HCT116 (cell line): ENCODE results near the gene KAZN. TPM values are rescaled to one million over a fixed set of nuclear protein-coding genes. Genes with fewer than 3 reads are reported as not detected.

ENCODE experiments used
- ATAC-seq: fragments of 200-7000 bp; cut with Tn5 transposase; 2 replicates; pipeline ENCODE4 v1.9.1; 2020; ENCODE audit warnings: mild to moderate bottlenecking, moderate library complexity
- BruUV-seq: library from RNA; stranded (reverse); fragments of 400-500 nt; replicated peaks from 2 replicates; lab custom pipeline; 2021; lab: Mats Ljungman, UMichigan
- CTCF ChIA-PET: fragments of 300-600 bp; sonication (Branson Sonifier 250); formaldehyde crosslinking; loops from one replicate; lab custom pipeline; 2021; ENCODE audit warnings: antibody characterized with exemption; lab: Charles Lee
- POLR2A ChIA-PET: fragments of 300-600, 350-600 bp; sonication (Branson Sonifier 250); formaldehyde crosslinking; loops from one replicate; lab custom pipeline; 2021; ENCODE audit warnings: antibody characterized with exemption; lab: Charles Lee
- RAD21 ChIA-PET, 2 experiments: fragments of 300-600 bp; sonication (Branson Sonifier 250); formaldehyde crosslinking; loops; one replicate each; lab custom pipeline; 2023; ENCODE audit warnings: low total read pairs in 2 of 2; ENCODE audit not compliant: uncharacterized antibody in 2 of 2, unreplicated experiment in 2 of 2, low non-redundant PET in 1 of 2; lab: Charles Lee
- DNase-seq: peaks from one replicate; pipeline ENCODE4 v3.0.0-alpha.2; 2010; ENCODE audit warnings: low read depth, low spot score
- H2AFZ ChIP-seq: fragments of 200-600 bp; shearing (Covaris generic), sonication (generic); 2 replicates; pipeline ENCODE4 v1.6.1; 2017; ENCODE audit warnings: low read depth, mixed run types, mixed read lengths, antibody characterized with exemption, low read length; ENCODE audit not compliant: poor library complexity, severe bottlenecking
- H3K27ac ChIP-seq: 2 replicates; pipeline ENCODE4 v1.5.1; 2012; ENCODE audit warnings: low read depth, low read length
- H3K27me3 ChIP-seq: fragments of 200-600 bp; sonication (generic); 2 replicates; pipeline ENCODE4 v1.6.1; 2016; ENCODE audit warnings: mixed run types, low read length, mixed read lengths; ENCODE audit not compliant: insufficient read depth
- H3K36me3 ChIP-seq, 2 experiments: fragments of 200-500 bp in 1 of 2; fragments of 200-600 bp in 1 of 2; sonication (Bioruptor generic) in 1 of 2; sonication (generic) in 1 of 2; 2 replicates each; pipeline versions ENCODE4 v1.5.1 to v1.6.1; 2014 to 2016; ENCODE audit warnings: low read length in 2 of 2, inconsistent platforms in 1 of 2, mixed read lengths in 1 of 2, mixed run types in 1 of 2; ENCODE audit not compliant: insufficient read depth in 2 of 2, control insufficient read depth in 1 of 2
- H3K4me1 ChIP-seq, 2 experiments: fragments of 200-600 bp in 1 of 2; sonication (generic) in 1 of 2; 2 replicates each; pipeline versions ENCODE4 v1.5.1 to v1.6.1; 2012 to 2017; ENCODE audit warnings: low read length in 2 of 2, inconsistent platforms in 1 of 2, mild to moderate bottlenecking in 1 of 2, mixed read lengths in 1 of 2, mixed run types in 1 of 2, moderate library complexity in 1 of 2; ENCODE audit not compliant: insufficient read depth in 2 of 2, control insufficient read depth in 1 of 2
- H3K4me2 ChIP-seq: fragments of 200-600 bp; sonication (generic); 2 replicates; pipeline ENCODE4 v1.6.1; 2017; ENCODE audit warnings: mixed run types, low read length, mixed read lengths
- H3K4me3 ChIP-seq, 2 experiments: fragments of 200-600 bp in 1 of 2; sonication (generic) in 1 of 2; replicated peaks in 1 of 2; 2 replicates each; pipeline ENCODE4 v1.5.1; 2011 to 2016; ENCODE audit warnings: low read length in 2 of 2, control low read depth in 1 of 2, low read depth in 1 of 2, mild to moderate bottlenecking in 1 of 2, mixed read lengths in 1 of 2, mixed run types in 1 of 2
- H3K79me2 ChIP-seq: fragments of 200-600 bp; sonication (generic); 2 replicates; pipeline ENCODE4 v1.6.1; 2017; ENCODE audit warnings: mild to moderate bottlenecking, mixed run types, low read length, moderate library complexity, mixed read lengths; ENCODE audit not compliant: insufficient read depth
- H3K9ac ChIP-seq: fragments of 200-600 bp; sonication (generic); 2 replicates; pipeline ENCODE4 v1.6.1; 2016; ENCODE audit warnings: low read length, mixed read lengths
- H3K9me2 ChIP-seq: fragments of 200-600 bp; sonication (generic), shearing (Covaris generic); 2 replicates; pipeline ENCODE4 v1.6.1; 2017; ENCODE audit warnings: mixed run types, mild to moderate bottlenecking, moderate library complexity; ENCODE audit not compliant: insufficient read depth
- H3K9me3 ChIP-seq, 2 experiments: fragments of 200-500 bp in 1 of 2; fragments of 200-600 bp in 1 of 2; sonication (Bioruptor generic) in 1 of 2; sonication (generic) in 1 of 2; 2 replicates each; pipeline ENCODE4 v1.6.1; 2014 to 2017; ENCODE audit warnings: low read length in 2 of 2, mixed read lengths in 2 of 2, inconsistent platforms in 1 of 2, low read depth in 1 of 2, mild to moderate bottlenecking in 1 of 2, mixed run types in 1 of 2, moderate library complexity in 1 of 2; ENCODE audit not compliant: control insufficient read depth in 1 of 2, insufficient read depth in 1 of 2
- H4K20me1 ChIP-seq: fragments of 200-600 bp; sonication (generic), shearing (Covaris generic); 2 replicates; pipeline ENCODE4 v1.6.1; 2017; ENCODE audit warnings: mixed run types, mild to moderate bottlenecking, moderate library complexity; ENCODE audit not compliant: insufficient read depth
- CBX3 ChIP-seq: IDR thresholded peaks from 2 replicates; pipeline ENCODE4 v1.6.1; 2012; ENCODE audit warnings: low read depth
- CEBPB ChIP-seq: IDR thresholded peaks from 2 replicates; pipeline ENCODE4 v1.6.1; 2012; ENCODE audit warnings: low read depth
- ELF1 ChIP-seq: IDR thresholded peaks from 2 replicates; pipeline ENCODE4 v1.6.1; 2012; ENCODE audit warnings: low read depth, borderline replicate concordance
- EZH2phosphoT487 ChIP-seq: fragments of 200-600 bp; IDR thresholded peaks from 2 replicates; pipeline ENCODE4 v1.6.1; 2018; ENCODE audit warnings: antibody characterized with exemption, borderline replicate concordance
- FOSL1 ChIP-seq: IDR thresholded peaks from 2 replicates; pipeline ENCODE4 v1.6.1; 2012; ENCODE audit warnings: low read depth
- JUND ChIP-seq: IDR thresholded peaks from 2 replicates; pipeline ENCODE4 v1.6.1; 2012
- POLR2A ChIP-seq: IDR thresholded peaks from 2 replicates; pipeline ENCODE4 v1.7.0; 2011; ENCODE audit warnings: borderline replicate concordance; ENCODE audit not compliant: insufficient read depth, insufficient read length; ENCODE audit errors: extremely low read depth
- RAD21 ChIP-seq: IDR thresholded peaks from 2 replicates; pipeline ENCODE4 v1.6.1; 2012; ENCODE audit warnings: low read depth, mild to moderate bottlenecking
- SIN3A ChIP-seq: IDR thresholded peaks from 2 replicates; pipeline ENCODE4 v1.6.1; 2012; ENCODE audit warnings: low read depth
- YY1 ChIP-seq: IDR thresholded peaks from 2 replicates; pipeline ENCODE4 v1.6.1; 2011; ENCODE audit warnings: low read length, low read depth, moderate library complexity, mild to moderate bottlenecking; ENCODE audit not compliant: insufficient replicate concordance; ENCODE audit errors: extremely low read depth
- ZFX ChIP-seq: fragments of 450-650 bp; IDR thresholded peaks from 2 replicates; pipeline ENCODE4 v1.6.1; 2017
- intact Hi-C: fragments of 100-400 bp; cut with micrococcal nuclease; formaldehyde crosslinking; loops from 2 replicates; pipeline ENCODE4 v1.10.0; 2022
- total RNA-seq: library from RNA; stranded (reverse); gene quantifications from one replicate; pipeline ENCODE4 v1.2.1, GENCODE V29; 2021; ENCODE audit not compliant: unreplicated experiment
- TF ChIP-seq, protein P1 (sequence below), 3 experiments: fragments of 200-600 bp in 1 of 3; sonication (generic) in 1 of 3; IDR thresholded peaks in 2 of 3; conservative IDR thresholded peaks in 1 of 3; 2 replicates each; pipeline ENCODE4 v1.5.1; 2012 to 2017; ENCODE audit warnings: low read depth in 2 of 3, low read length in 2 of 3, antibody characterized with exemption in 1 of 3, borderline replicate concordance in 1 of 3, control low read depth in 1 of 3, mild to moderate bottlenecking in 1 of 3, mixed read lengths in 1 of 3, mixed run types in 1 of 3, moderate library complexity in 1 of 3; ENCODE audit not compliant: insufficient read depth in 1 of 3
- TF ChIP-seq, protein P2 (sequence below): IDR thresholded peaks from 2 replicates; pipeline ENCODE4 v1.6.1; 2012

The KAZN gene
- total RNA-seq, 1 experiment from 2014 or later: 13.4 TPM

DNA sequence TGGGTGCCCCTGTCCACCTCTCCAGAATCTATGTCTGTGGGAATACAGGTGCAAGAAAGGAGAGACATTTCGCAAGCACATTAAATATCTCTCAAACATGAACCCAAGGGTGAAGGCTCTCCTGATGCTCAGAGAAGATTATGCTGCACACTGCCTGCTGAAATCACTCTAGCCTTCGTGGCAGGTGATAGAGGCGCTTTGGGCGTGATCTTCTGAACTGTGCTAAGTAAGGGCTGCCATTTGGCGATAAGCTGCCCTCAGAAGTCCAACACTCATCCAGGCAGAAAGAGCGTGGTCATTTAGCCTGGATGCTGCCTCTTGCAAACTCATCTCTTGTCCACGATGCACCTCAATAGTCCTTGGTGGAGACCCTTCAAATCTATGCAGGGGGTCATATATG, 241.9 kb downstream of the KAZN start:
- ChIA-PET RAD21 (no interaction called here), CTCF (no interaction called here), POLR2A (no interaction called here)
- H3K9me3 ChIP-seq: peaks cover 6 to 10% of the 10 kb centered on the region in 2 experiments; a peak in 2 of 4 replicates
- no peaks in the 10 kb centered on the region for H3K4me1 ChIP-seq
- ATAC-seq: no peak
- no peaks in the 10 kb centered on the region for H3K36me3 ChIP-seq
- no peak overlapping the region for H3K4me3 ChIP-seq
- no peak overlapping the region for H3K4me2 ChIP-seq
- no TSS peak for BruUV-seq
- TF ChIP-seq SIN3A (no peak), POLR2A (no peak)
- no peak overlapping the region for H2AFZ ChIP-seq
- intact Hi-C loops: loop anchor here (10.0 kb wide), 1 partner anchor 726 kb away; no protein-coding TSS in a partner anchor
- no peak for DNase-seq
- no peaks in the 10 kb centered on the region for H3K9me2 ChIP-seq
- H4K20me1 ChIP-seq: no peaks in the 10 kb centered on the region
- no peaks in the 10 kb centered on the region for H3K79me2 ChIP-seq
- no peak overlapping the region for H3K9ac ChIP-seq
- H3K27ac ChIP-seq: no peak overlapping the region
- H3K27me3 ChIP-seq: peaks cover 20% of the 10 kb centered on the region; the same call in 1 of the 2 replicates

DNA sequence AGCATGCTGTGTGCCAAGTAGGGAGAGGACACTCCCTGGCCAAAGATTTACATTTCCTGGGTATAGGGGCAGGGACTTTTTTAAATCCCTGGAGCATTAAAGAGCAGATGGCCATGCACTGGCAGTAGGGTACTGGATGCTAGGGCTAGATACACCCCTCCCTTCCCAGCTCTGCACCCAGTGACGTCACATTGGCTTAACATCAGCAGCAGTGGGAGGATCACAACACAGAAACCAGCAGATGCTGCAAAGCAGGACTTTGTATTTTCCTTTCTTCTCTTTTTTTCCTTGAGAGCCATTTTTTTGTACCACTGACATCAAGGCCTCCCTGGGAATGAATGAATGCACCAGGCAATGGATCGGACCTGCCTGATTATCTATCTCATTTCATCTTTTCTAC, 243.0 kb downstream of the KAZN start:
- no peak for DNase-seq
- intact Hi-C loops: loop anchor here (10.0 kb wide), 1 partner anchor 727 kb away; no protein-coding TSS in a partner anchor
- no peaks in the 10 kb centered on the region for H3K79me2 ChIP-seq
- ATAC-seq: no peak
- H4K20me1 ChIP-seq: no peaks in the 10 kb centered on the region
- no peak overlapping the region for H2AFZ ChIP-seq
- no peak overlapping the region for H3K9ac ChIP-seq
- BruUV-seq: no TSS peak
- RAD21 ChIA-PET: no interaction called here
- CTCF ChIA-PET: no interaction called here
- H3K36me3 ChIP-seq: no peaks in the 10 kb centered on the region
- H3K27ac ChIP-seq: no peak overlapping the region
- no peak overlapping the region for H3K4me3 ChIP-seq
- no peak overlapping the region for H3K4me2 ChIP-seq
- H3K4me1 ChIP-seq: no peaks in the 10 kb centered on the region
- POLR2A ChIA-PET: no interaction called here
- peaks cover 6 to 10% of the 10 kb centered on the region in 2 experiments; a peak in 2 of 4 replicates for H3K9me3 ChIP-seq
- H3K9me2 ChIP-seq: no peaks in the 10 kb centered on the region
- peaks cover 17% of the 10 kb centered on the region; the same call in 1 of the 2 replicates for H3K27me3 ChIP-seq
- TF ChIP-seq, protein P1, sequence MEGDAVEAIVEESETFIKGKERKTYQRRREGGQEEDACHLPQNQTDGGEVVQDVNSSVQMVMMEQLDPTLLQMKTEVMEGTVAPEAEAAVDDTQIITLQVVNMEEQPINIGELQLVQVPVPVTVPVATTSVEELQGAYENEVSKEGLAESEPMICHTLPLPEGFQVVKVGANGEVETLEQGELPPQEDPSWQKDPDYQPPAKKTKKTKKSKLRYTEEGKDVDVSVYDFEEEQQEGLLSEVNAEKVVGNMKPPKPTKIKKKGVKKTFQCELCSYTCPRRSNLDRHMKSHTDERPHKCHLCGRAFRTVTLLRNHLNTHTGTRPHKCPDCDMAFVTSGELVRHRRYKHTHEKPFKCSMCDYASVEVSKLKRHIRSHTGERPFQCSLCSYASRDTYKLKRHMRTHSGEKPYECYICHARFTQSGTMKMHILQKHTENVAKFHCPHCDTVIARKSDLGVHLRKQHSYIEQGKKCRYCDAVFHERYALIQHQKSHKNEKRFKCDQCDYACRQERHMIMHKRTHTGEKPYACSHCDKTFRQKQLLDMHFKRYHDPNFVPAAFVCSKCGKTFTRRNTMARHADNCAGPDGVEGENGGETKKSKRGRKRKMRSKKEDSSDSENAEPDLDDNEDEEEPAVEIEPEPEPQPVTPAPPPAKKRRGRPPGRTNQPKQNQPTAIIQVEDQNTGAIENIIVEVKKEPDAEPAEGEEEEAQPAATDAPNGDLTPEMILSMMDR (IDR thresholded peaks at IDR 0.05 in 2 of 3, conservative IDR thresholded peaks at IDR 0.05 in 1 of 3; ENCODE audit: borderline replicate concordance in 1 of 3, insufficient read depth in 1 of 3, low read depth in 2 of 3, low read length in 2 of 3): no peak
- no peak for TF ChIP-seq RAD21
- no peak for TF ChIP-seq CEBPB
- no peak for TF ChIP-seq CBX3
- TF ChIP-seq FOSL1: no peak
- no peak for TF ChIP-seq JUND
- TF ChIP-seq YY1: no peak
- TF ChIP-seq, protein P2, sequence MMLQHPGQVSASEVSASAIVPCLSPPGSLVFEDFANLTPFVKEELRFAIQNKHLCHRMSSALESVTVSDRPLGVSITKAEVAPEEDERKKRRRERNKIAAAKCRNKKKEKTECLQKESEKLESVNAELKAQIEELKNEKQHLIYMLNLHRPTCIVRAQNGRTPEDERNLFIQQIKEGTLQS: no peak
- TF ChIP-seq POLR2A: no peak
- TF ChIP-seq ZFX: no peak
- no peak for TF ChIP-seq EZH2phosphoT487
- TF ChIP-seq ELF1: no peak
